GM12891 (cell line): Measurements from ENCODE around the gene TTC9.

ENCODE experiments used
- DNase-seq: peaks from one replicate; pipeline ENCODE4 v3.0.0; 2011; ENCODE audit warnings: low spot score; ENCODE audit not compliant: insufficient read length
- FAIRE-seq: peaks from 2 replicates; lab custom pipeline; 2011; peaks lifted over from hg19 to GRCh38; lab: Jason Lieb, UNC
- PAX5 ChIP-seq: IDR thresholded peaks from 2 replicates; pipeline ENCODE4 v1.6.1; 2011; ENCODE audit warnings: low read length, moderate library complexity, mild to moderate bottlenecking; ENCODE audit not compliant: insufficient read depth, severe bottlenecking
- POLR2A ChIP-seq: IDR thresholded peaks from 2 replicates; pipeline ENCODE4 v1.6.1; 2011; ENCODE audit warnings: low read depth, low read length, control low read depth
- POLR2AphosphoS5 ChIP-seq: IDR thresholded peaks from 2 replicates; pipeline ENCODE4 v1.6.1; 2011; ENCODE audit warnings: low read depth, low read length, control low read depth
- POU2F2 ChIP-seq: IDR thresholded peaks from 2 replicates; pipeline ENCODE4 v1.6.1; 2011; ENCODE audit warnings: low read depth, mild to moderate bottlenecking, control low read depth, low read length, moderate library complexity
- SPI1 ChIP-seq: IDR thresholded peaks from 2 replicates; pipeline ENCODE4 v1.6.1; 2011; ENCODE audit warnings: low read depth, low read length, control low read depth
- TAF1 ChIP-seq: IDR thresholded peaks from 2 replicates; pipeline ENCODE4 v1.6.1; 2011; ENCODE audit warnings: low read depth, low read length, control low read depth

Gene TTC9

GRCh38 chr14:70709726-70710382, 68.1 kb downstream of the TTC9 start:
- FAIRE-seq (no peak), DNase-seq (no peak)
- TF ChIP-seq TAF1: no peak
- no peak for TF ChIP-seq POU2F2
- TF ChIP-seq POLR2A: no peak
- TF ChIP-seq PAX5: no peak
- TF ChIP-seq POLR2AphosphoS5: no peak
- no peak for TF ChIP-seq SPI1

DNA sequence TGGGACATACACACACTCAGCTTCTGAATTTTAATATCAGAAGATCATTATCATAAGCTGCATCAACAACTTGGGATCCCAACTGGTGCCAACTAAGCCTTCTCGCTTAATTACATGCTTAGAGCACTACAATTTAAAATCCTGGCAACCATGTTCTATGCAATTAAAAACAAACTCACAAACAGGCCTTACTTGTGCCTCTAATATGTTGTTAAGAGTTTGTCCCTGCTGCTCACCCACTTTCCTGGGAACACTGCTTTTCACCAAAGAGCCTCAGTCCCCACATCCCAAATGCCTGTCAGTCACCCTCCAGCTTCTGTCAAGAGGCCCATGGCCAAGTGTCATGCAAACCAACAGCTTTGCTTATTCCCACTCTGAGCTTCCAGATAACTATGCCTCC, 69.7 kb downstream of the TTC9 start:
- FAIRE-seq (no peak), DNase-seq (no peak)
- TF ChIP-seq POU2F2: no peak
- no peak for TF ChIP-seq POLR2AphosphoS5
- no peak for TF ChIP-seq SPI1
- no peak for TF ChIP-seq POLR2A
- no peak for TF ChIP-seq PAX5
- TF ChIP-seq TAF1: no peak

- TF ChIP-seq TAF1: no peak
- TF ChIP-seq POLR2AphosphoS5: no peak
- TF ChIP-seq PAX5: no peak
- no peak for TF ChIP-seq SPI1
- no peak for TF ChIP-seq POLR2A
- TF ChIP-seq POU2F2: no peak
- FAIRE-seq (no peak), DNase-seq (no peak)
Measured at GRCh38 chr14:70713096-70713495, 71.4 kb downstream of the TTC9 start.

- FAIRE-seq: no peak
- no peak for TF ChIP-seq POU2F2
- TF ChIP-seq TAF1: no peak
- no peak for TF ChIP-seq SPI1
- DNase-seq: no peak
Measured at GRCh38 chr14:70713511-70713916, 71.8 kb downstream of the TTC9 start.

- TF ChIP-seq POLR2AphosphoS5 (no peak), POU2F2 (no peak), SPI1 (no peak), PAX5 (no peak), TAF1 (no peak), POLR2A (no peak)
- DNase-seq (no peak), FAIRE-seq (peak; percentile 73)
Measured at GRCh38 chr14:70714055-70714550, 72.4 kb downstream of the TTC9 start.

GRCh38 chr14:70716483-70716882, 74.8 kb downstream of the TTC9 start:
- TF ChIP-seq SPI1 (no peak), POLR2AphosphoS5 (no peak), TAF1 (no peak), PAX5 (no peak), POLR2A (no peak), POU2F2 (no peak)
- no peak for FAIRE-seq
- no peak for DNase-seq

DNA sequence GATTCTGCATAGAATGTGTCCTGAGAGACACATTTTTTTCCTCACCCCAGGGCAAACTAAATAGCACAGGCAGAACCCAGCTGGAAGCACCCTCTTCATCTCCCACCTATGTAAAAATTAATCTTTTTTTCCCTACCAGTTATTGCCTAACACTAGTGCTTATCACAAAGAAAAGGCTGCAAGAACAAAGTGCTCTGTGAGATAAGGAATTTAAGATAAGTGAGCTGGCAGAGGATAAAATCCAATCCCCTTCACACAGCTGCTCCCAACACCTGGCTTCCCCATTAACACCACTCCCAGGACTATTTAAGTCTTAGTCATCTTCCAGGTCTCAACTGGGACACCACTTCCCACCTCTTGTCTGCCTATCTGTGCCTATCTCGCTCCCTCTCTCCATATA, 75.2 kb downstream of the TTC9 start:
- DNase-seq (no peak), FAIRE-seq (no peak)

DNA sequence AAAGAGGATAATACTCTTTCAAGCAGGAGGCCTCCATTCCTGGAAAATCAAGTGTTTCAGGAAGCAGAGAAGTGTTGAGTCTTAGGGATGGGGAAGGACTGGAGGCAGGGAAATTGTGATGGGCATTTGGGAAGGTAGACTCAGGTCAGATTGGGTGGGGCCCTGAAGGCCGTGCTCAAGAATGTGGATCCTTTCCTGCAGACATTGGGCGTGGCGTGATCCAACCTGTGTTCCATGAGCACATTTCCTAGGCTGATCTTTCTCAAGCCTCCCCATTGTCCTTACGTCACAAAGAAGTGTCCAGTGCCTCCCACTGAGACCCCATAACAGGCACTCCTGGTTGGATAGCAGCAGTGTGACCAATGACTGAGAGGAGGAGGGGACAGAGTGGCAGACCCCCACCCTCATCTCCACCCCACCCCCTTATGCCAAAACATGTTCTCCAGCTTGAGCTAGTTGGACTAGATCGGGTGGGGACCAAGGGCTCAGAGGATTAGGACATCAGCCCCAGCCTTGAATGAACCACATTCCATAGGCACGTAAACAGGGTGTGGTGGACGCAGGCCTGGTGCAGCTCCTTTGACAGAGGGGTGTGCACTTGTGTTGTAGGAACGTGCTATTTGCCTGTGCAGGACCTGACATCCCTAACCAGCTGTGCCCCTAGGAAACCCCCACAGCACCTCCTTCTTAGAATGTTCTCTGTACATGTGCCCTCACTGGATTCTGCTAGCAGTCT, 76.8 kb downstream of the TTC9 start:
- DNase-seq: no peak
- FAIRE-seq: no peak
- TF ChIP-seq POLR2AphosphoS5: no peak
- no peak for TF ChIP-seq PAX5
- no peak for TF ChIP-seq SPI1
- TF ChIP-seq POU2F2: no peak
- TF ChIP-seq POLR2A: no peak
- TF ChIP-seq TAF1: no peak

More for the DNA sequence above, 75.2 kb downstream of the TTC9 start:
- no peak for TF ChIP-seq POU2F2
- TF ChIP-seq SPI1: no peak
- no peak for TF ChIP-seq PAX5
- TF ChIP-seq POLR2AphosphoS5: no peak
- TF ChIP-seq TAF1: no peak
- no peak for TF ChIP-seq POLR2A

DNA sequence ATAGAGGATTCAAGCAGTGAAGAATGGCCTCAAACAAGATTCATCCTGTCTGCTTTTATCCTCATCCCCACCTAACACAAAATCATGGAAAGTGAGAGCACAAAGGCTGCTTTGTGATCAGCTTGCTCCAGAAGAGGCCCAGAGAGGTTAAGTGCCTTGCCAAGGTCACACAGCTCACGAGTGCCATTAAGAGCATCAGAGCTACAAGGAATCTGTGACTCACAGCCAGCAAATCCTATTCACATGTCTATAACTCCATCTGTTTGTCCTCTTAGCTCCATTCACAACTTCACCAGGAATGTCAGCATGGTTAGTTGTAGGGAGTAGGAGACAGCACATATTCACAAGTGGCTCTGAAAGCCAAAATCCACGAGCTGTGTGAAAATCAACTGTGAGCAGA, 79.8 kb downstream of the TTC9 start:
- TF ChIP-seq TAF1 (no peak), SPI1 (no peak), POLR2A (no peak), PAX5 (no peak), POU2F2 (no peak), POLR2AphosphoS5 (no peak)
- no peak for DNase-seq
- FAIRE-seq: peak; percentile 50
